Testis (tissue), 2 donors: ENCODE data around the gene ABCB6.

ENCODE experiments used
- CTCF ChIP-seq, 3 experiments: fragments of 450-650 bp in 2 of 3; fragments of 200-600 bp in 1 of 3; sonication (generic) in 1 of 3; IDR thresholded peaks; one replicate each; pipeline ENCODE4 v1.5.1; 2016 to 2019; ENCODE audit warnings: antibody characterized with exemption in 3 of 3, mild to moderate bottlenecking in 2 of 3, moderate library complexity in 1 of 3
- POLR2A ChIP-seq: fragments of 450-650 bp; IDR thresholded peaks from one replicate; pipeline ENCODE4 v1.6.1; 2017; ENCODE audit warnings: antibody characterized with exemption, mild to moderate bottlenecking, moderate library complexity

GRCh38 chr2:219244789-219245147, 26.0 kb upstream of the ABCB6 start:
- TF ChIP-seq CTCF (IDR thresholded peaks at IDR 0.05) (no peak), POLR2A (no peak)
